Measurements from ENCODE around the gene FOXD1. TPM values are rescaled to one million over a fixed set of nuclear protein-coding genes. Genes with fewer than 3 reads are reported as not detected.

Gene FOXD1
- total and polyA plus RNA-seq, 8 donors: 0.18 to 0.28 (median 0.19) TPM; not detected in 5

- Histone ChIP-seq H3K27me3 (peaks cover 61 to 100% (median 97%) of the 10 kb centered on the region in 3 donors), H3K4me3 (no peak overlapping the region), H3K4me1 (peaks cover 13 to 21% (median 19%) of the 10 kb centered on the region in 4 donors), H3K27ac (no peak overlapping the region), H3K9me3 (peaks cover 0 to 7% (median 0%) of the 10 kb centered on the region in 4 donors), H3K36me3 (no peaks in the 10 kb centered on the region)
- intact Hi-C loops (cut with DNase I; ENCODE audit: low total_unique reads): no loop called here
- WGBS, 5 donors: 13 to 20% (median 18%) methylated on average over 5 of the region's 5 CpGs
- DNase-seq: no peak
- TF ChIP-seq CTCF (IDR thresholded peaks at IDR 0.05): no peak
- no peak for TF ChIP-seq POLR2A (IDR thresholded peaks at IDR 0.05)
- TF ChIP-seq EP300 (IDR thresholded peaks at IDR 0.05): no peak
- no peak for TF ChIP-seq POLR2AphosphoS5 (IDR thresholded peaks at IDR 0.05)
These were observed 9.7 kb downstream of the FOXD1 start for GRCh38 chr5:73438645-73439470.

GRCh38 chr5:73437777-73438644, 10.6 kb downstream of the FOXD1 start:
- peak overlapping the region in 2 of 4 donors; percentile 34 to 50 for H3K4me3 ChIP-seq

GRCh38 chr5:73437101-73437776, 11.3 kb downstream of the FOXD1 start:
- Histone ChIP-seq H3K4me1 (peaks cover 13 to 21% (median 19%) of the 10 kb centered on the region in 4 donors), H3K27me3 (peaks cover 46 to 100% (median 93%) of the 10 kb centered on the region in 3 donors), H3K9me3 (peaks cover 0 to 7% (median 0%) of the 10 kb centered on the region in 4 donors), H3K4me3 (peak overlapping the region; percentile 14 to 50 (median 32)), H3K36me3 (no peaks in the 10 kb centered on the region), H3K27ac (no peak overlapping the region)
- DNase-seq: peak in 1 of 2 donors; percentile 60
- TF ChIP-seq POLR2A (IDR thresholded peaks at IDR 0.05) (no peak), EP300 (IDR thresholded peaks at IDR 0.05) (no peak), CTCF (IDR thresholded peaks at IDR 0.05) (no peak), POLR2AphosphoS5 (IDR thresholded peaks at IDR 0.05) (no peak)
- intact Hi-C loops (cut with DNase I; ENCODE audit: low total_unique reads): no loop called here
- WGBS, 5 donors: 1 to 5% (median 2%) methylated on average over 49 to 69 of the region's 69 CpGs

More at GRCh38 chr5:73437777-73438644, 10.6 kb downstream of the FOXD1 start:
- DNase-seq: no peak
- intact Hi-C loops (cut with DNase I; ENCODE audit: low total_unique reads): no loop called here
- WGBS, 5 donors: 7 to 13% (median 9%) methylated on average over 18 of the region's 18 CpGs
- Histone ChIP-seq H3K27me3 (peaks cover 53 to 100% (median 94%) of the 10 kb centered on the region in 3 donors), H3K4me1 (peaks cover 13 to 21% (median 19%) of the 10 kb centered on the region in 4 donors), H3K27ac (no peak overlapping the region), H3K9me3 (peaks cover 0 to 7% (median 0%) of the 10 kb centered on the region in 4 donors), H3K36me3 (no peaks in the 10 kb centered on the region)
- TF ChIP-seq EP300 (IDR thresholded peaks at IDR 0.05): no peak
- no peak for TF ChIP-seq POLR2A (IDR thresholded peaks at IDR 0.05)
- no peak for TF ChIP-seq CTCF (IDR thresholded peaks at IDR 0.05)
- no peak for TF ChIP-seq POLR2AphosphoS5 (IDR thresholded peaks at IDR 0.05)
